Measurements from ENCODE around the gene MCTP1. TPM values are rescaled to one million over a fixed set of nuclear protein-coding genes. Genes with fewer than 3 reads are reported as not detected.

Gene MCTP1
- total and polyA plus RNA-seq, 2 of the 8 experiments (the other 6 are each of a cell fraction or from before 2014, with no cell fraction given), result 0.56 to 3.4 TPM

DNA sequence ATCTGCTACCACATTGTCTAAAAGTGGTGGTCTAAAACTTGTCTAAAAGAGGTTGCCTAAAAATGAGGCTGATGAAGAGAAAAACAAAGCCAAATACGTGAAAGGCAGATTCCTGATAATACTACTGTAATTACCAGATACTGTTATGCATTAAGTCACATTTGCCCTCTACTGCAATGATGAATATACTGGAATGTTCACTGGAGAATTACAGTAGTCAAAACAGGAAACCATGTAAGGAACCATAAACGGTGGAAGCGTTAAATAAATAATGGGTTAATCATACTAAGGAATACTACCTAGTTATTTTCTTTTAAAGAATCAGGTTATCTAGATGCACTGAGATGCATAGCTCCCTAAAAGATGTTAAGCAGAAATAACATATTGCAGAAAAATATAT is 201.3 kb downstream of the MCTP1 start:
- Histone ChIP-seq H3K9me3 (ENCODE audit: insufficient read depth in 2 of 2, low read depth in 1 of 2, low read length in 1 of 2) (no peaks in the 10 kb centered on the region), H3K18ac (ENCODE audit: extremely low read depth, low read length) (no peak overlapping the region), H3K14ac (ENCODE audit: insufficient read length) (no peak overlapping the region), H4K91ac (replicated peaks; ENCODE audit: insufficient read length, low read length) (no peak overlapping the region), H2AK5ac (ENCODE audit: low read depth, low read length) (no peak overlapping the region), H3K56ac (replicated peaks; ENCODE audit: insufficient read length, low read depth, low read length) (no peak overlapping the region), H3K27me3 (replicated peaks in 1 of 4; ENCODE audit: control insufficient read depth in 3 of 4, extremely low read depth in 1 of 4, insufficient read depth in 3 of 4, low read length in 3 of 4) (no peaks in the 10 kb centered on the region), H3K23ac (ENCODE audit: insufficient read length) (no peak overlapping the region), H2BK120ac (replicated peaks; ENCODE audit: low read depth, low read length) (no peak overlapping the region), H4K8ac (ENCODE audit: extremely low read depth, insufficient read depth, low read length) (no peak overlapping the region), H4K20me1 (replicated peaks in 1 of 2; ENCODE audit: control insufficient read depth in 1 of 2, insufficient read depth in 2 of 2, low read length in 2 of 2) (no peaks in the 10 kb centered on the region), H2BK20ac (ENCODE audit: low read length) (no peak overlapping the region), H3K23me2 (ENCODE audit: low read depth, low read length) (no peaks in the 10 kb centered on the region; the same call in 1 of the 2 replicates), H3K79me1 (ENCODE audit: low read depth, low read length) (no peaks in the 10 kb centered on the region), H3K4me2 (ENCODE audit: insufficient read depth in 1 of 2, low read depth in 2 of 2, low read length in 2 of 2) (no peak overlapping the region), H3K9ac (replicated peaks in 1 of 4; ENCODE audit: extremely low read depth in 1 of 4, low read depth in 3 of 4, low read length in 3 of 4) (no peak overlapping the region), H3K4me3 (ENCODE audit: extremely low read depth in 1 of 4, insufficient read depth in 2 of 4, low read depth in 3 of 4, low read length in 4 of 4) (no peak overlapping the region), H3K4ac (replicated peaks; ENCODE audit: insufficient read length, low read depth, low read length) (no peak overlapping the region), H2BK5ac (ENCODE audit: low read depth, low read length) (no peak overlapping the region), H2AFZ (ENCODE audit: low read length) (no peak overlapping the region), H3K36me3 (ENCODE audit: control insufficient read depth in 2 of 4, insufficient read depth in 4 of 4, low read length in 3 of 4) (no peaks in the 10 kb centered on the region), H3K79me2 (ENCODE audit: control insufficient read depth in 1 of 2, insufficient read depth in 2 of 2, low read length in 2 of 2) (no peaks in the 10 kb centered on the region), H2BK15ac (ENCODE audit: low read length) (no peak overlapping the region), H3K27ac (ENCODE audit: low read depth, low read length) (no peak overlapping the region), H4K5ac (ENCODE audit: insufficient read length, low read depth, low read length) (no peak overlapping the region), H2BK12ac (ENCODE audit: low read depth, low read length) (no peak overlapping the region), H3K4me1 (replicated peaks in 1 of 4; ENCODE audit: control insufficient read depth in 3 of 4, insufficient read depth in 4 of 4, low read length in 3 of 4) (peaks cover 0 to 7% (median 1%) of the 10 kb centered on the region in 4 experiments; a peak in 2 of 7 replicates)
- WGBS, 2 experiments (ENCODE audit: extremely low coverage in 1 of 2, insufficient coverage in 1 of 2, insufficient read length in 1 of 2, insufficient replicate concordance in 2 of 2, low coverage in 1 of 2, low lambda C conversion rate in 2 of 2, missing lambda C conversion rate in 1 of 2), result 96% methylated on average over 3 of the region's 3 CpGs; no CpG with 5 or more reads in 1 of the 2 experiments
- FAIRE-seq (no peak), DNase-seq (ENCODE audit: low read depth in 1 of 2, low spot score in 2 of 2) (no peak)
- ChIA-PET POLR2A (ENCODE audit: partially characterized antibody) (no interaction called here), CTCF (ENCODE audit: partially characterized antibody) (interaction anchor here (0.6 kb wide), 1 partner anchor 650 kb away, joined by 3 read pairs; no protein-coding TSS in a partner anchor)
- TF ChIP-seq USF2 (IDR thresholded peaks at IDR 0.05; ENCODE audit: low read length), result no peak

Data from H1 (cell line).